HG02840 (cell line): ENCODE measurements around the gene COX7A2L.
A peak's percentile ranks its signal among the peaks of the same experiment; 100 is the strongest.
"Not testable (repeated sequence)": the region's sequence is repeated elsewhere in the genome, so short reads cannot be mapped to it uniquely, and the experiment has no call there.

Experiments
- ATAC-seq: cut with Tn5 transposase; IDR thresholded peaks from one replicate; pipeline ENCODE4 v1.9.1; 2021; ENCODE audit warnings: mild to moderate bottlenecking, moderate library complexity, moderate number of reproducible peaks; ENCODE audit not compliant: unreplicated experiment, low FRiP score

Gene COX7A2L

DNA sequence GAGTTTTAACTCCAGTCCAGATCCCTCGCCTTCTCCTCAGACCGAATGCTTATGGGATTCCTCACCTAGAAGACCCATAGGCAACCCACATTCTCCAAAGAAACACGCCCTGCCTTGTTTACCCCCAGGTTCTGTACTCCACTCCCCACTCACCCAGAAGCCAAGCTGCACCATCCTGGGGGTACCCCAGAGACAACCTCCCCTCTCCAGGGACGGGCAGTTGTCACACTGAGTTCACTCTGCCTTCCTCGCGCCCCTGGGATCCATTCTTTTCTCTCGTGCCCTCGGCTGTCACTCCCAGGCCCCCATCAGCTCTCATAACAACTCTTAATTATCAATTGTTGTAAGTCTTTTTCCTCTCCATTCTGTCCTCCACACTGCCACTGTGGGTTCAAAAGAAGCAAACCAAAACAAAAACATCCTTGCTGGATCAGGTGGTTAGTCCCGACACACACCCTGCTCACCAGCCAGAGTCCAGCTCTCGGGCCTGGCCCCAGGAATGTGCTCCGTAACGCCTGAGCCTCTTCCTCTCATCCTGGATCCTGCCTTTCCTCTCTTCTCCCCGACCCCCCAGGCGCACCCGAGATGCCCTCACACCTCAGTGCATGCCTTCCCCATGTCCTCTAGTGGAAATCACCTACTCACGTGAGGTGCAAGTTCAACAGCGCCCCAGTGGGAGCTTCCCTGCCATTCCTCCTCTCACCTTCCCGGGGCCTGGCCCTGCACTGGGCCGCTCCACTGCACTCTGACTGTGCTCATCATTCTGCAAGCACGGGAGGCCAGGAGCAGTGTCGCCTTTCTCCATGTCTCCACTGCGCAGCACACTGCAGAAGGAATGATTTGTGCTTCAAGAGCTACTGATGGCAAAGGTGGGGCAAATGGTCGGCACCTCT is 20.7 kb downstream of the COX7A2L start:
- ATAC-seq: no peak

GRCh38 chr2:42339191-42339912 is 21.7 kb downstream of the COX7A2L start:
- ATAC-seq: no peak

GRCh38 chr2:42338567-42339190 is 22.3 kb downstream of the COX7A2L start:
- ATAC-seq: no peak

DNA sequence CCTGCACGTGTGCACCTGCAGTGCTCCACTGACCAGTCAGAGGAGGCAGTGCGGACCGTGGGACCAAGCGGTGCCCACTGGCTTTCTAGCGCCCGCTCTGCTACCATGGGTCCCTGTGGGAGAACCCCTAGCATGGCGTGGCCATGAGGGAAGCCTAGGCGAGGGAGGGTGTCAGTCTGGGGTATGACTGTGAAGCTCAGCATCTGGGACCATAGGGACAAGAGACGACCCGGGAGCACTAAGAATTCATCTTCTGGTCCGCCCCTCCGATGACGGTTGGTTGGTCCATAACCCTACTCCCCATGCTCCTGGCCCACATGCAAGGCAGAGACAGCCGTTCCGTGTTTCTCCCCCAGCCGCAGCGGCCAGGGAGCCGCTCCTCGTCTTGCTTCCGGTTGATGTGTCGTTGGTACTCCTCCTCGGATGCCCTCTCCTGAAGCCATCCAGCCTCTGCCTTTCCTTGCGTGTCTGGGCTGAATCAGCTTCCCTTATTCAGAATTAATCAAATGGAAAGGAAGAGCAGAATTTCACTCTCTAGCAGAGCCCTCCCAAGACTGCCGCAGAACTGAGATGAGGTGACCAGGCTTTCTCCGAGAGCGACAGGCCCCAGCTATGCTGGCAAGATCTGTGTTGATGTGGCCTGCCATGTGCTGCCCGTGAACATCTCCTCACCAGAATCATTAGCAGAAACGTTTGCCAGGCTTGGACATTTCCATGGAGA is 23.0 kb downstream of the COX7A2L start:
- no peak for ATAC-seq

GRCh38 chr2:42337356-42337820 is 23.6 kb downstream of the COX7A2L start:
- ATAC-seq: no peak

DNA sequence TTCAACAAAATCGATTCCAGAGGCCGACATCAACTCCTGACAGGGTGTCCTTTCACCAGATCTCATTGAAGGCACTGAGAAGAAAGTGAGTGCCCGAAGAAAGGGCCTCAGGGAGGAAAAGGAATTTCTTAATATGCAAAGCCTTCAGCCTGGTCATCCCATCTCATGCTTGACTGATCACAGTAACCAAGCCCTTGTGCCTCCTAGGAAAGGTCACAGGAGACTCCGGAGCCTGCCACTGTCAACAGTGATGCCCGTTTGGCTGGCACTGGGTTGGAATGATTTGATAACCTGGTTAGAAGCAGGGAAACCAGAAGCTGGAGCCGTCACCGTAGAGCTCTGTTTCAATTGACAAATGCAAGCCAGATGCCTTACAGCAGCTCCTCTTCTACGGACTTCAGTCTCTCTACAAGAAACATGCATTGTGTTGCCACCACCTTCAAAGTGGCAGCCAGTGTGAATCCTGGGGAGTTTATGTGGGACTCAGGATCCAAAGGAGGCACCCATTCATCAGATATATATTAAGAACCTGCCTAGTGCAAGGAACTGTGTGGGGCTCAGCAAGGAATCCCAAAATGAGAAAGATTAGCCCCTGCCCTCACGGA is 24.6 kb downstream of the COX7A2L start:
- no peak for ATAC-seq

- no peak for ATAC-seq
Observed at GRCh38 chr2:42335514-42336104, 25.4 kb downstream of the COX7A2L start.

DNA sequence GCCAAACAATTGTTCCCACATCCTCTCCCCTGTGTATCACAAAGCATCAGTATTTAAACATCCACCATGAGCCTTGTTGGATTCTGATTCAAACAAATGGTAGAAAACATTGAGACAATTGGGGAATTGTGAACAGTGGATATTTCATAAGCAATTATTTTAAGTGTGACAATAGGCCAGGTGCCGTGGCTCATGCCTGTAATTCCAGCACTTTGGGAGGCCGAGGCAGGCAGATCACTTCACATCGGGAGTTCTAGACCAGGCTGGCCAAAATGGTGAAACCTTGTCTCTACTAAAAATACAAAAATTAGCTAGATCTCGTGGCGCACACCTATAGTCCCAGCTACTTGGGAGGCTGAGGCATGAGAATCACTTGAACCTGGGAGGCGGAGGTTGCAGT is 26.2 kb downstream of the COX7A2L start:
- not testable (repeated sequence) for ATAC-seq

GRCh38 chr2:42334220-42334619 is 26.8 kb downstream of the COX7A2L start:
- no peak for ATAC-seq

GRCh38 chr2:42333579-42333978 is 27.4 kb downstream of the COX7A2L start:
- no peak for ATAC-seq

- ATAC-seq: no peak
Observed at GRCh38 chr2:42332575-42332974, 28.4 kb downstream of the COX7A2L start.

- no peak for ATAC-seq
Observed at GRCh38 chr2:42331569-42332284, 29.3 kb downstream of the COX7A2L start.

DNA sequence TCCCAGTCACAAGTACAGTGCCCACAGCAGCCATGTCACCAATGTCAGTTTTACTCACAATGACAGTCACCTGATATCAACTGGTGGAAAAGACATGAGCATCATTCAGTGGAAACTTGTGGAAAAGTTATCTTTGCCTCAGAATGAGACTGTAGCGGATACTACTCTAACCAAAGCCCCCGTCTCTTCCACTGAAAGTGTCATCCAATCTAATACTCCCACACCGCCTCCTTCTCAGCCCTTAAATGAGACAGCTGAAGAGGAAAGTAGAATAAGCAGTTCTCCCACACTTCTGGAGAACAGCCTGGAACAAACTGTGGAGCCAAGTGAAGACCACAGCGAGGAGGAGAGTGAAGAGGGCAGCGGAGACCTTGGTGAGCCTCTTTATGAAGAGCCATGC is 31.3 kb downstream of the COX7A2L start:
- no peak for ATAC-seq

DNA sequence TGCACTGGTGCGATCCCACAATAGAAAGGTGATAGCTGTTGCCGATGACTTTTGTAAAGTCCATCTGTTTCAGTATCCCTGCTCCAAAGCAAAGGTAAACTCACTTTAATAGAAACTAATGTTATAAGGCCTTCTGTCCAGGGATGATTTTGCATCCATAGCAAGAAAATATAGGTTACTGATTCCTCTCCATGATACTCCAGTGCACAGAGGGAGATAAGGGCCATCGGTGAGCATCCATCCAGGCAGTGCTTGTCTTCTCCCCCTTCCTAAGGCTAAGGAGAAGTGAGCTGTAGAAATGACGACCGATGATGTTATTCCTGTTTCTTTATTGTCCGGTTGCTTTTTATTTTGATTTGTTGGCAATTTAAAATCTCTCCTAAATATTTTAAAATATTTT is 32.1 kb downstream of the COX7A2L start:
- no peak for ATAC-seq

DNA sequence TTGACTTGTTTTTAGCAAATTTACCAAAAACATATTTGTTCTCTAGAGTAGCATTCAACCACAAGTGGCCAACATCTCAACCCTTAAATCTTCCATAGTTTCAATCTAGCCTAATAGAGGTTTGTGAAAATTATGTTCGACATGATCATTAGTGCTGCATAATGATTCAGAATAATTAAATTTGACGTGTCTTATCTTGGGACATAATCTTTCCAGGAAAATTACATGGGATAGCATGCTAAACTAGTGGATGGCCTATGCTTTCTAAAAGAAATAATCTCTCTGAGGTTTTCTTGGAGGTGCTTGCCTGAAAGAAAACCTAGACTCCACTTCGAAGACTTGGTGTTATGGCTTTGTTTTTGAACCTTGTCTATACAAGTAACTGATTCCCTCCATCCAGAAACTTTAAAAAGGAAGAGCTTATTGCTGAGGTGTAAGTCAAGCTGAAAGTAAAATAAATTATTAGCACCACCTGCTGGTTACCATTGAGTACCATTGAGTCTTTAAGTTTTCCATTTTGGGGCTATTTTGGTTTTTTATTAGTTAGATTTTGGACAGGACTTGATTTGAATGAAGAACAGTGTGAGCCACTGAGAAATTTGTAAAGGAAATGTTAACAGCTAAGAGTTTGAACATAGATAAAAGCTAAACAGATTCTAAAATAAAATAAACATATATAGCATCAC is 32.7 kb downstream of the COX7A2L start:
- ATAC-seq: no peak

GRCh38 chr2:42327125-42327524 is 33.9 kb downstream of the COX7A2L start:
- peak; percentile 54 for ATAC-seq

GRCh38 chr2:42325609-42326008 is 35.4 kb downstream of the COX7A2L start:
- no peak for ATAC-seq

GRCh38 chr2:42324949-42325348 is 36.1 kb downstream of the COX7A2L start:
- no peak for ATAC-seq

DNA sequence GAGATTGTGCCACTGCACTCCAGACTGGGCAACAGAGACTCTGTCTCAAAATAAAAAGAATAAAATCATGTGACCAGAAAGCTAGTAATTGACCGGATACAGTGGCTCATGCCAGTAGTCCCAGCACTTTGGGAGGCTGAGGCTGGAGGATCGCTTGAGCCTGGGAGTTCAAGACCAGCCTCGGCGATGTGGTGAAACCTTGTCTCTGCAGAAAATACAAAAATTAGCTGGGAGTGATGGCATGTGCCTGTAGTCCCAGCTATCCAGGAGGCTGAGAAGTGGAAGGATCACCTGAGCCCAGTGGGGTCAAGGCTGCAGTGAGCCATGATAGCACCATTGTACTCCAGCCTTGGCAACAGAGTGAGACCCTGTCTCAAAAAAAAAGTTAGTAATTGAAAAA is 36.8 kb downstream of the COX7A2L start:
- ATAC-seq: no peak
